GM08714 (cell line): ENCODE data around the gene PODN.

Experiments
- H3K4me3 ChIP-seq: fragments of 200-500 bp; sonication (Bioruptor generic); 2 replicates; pipeline ENCODE4 v1.5.1; 2014; ENCODE audit warnings: mild to moderate bottlenecking, low read length, inconsistent platforms
- ZNF274 ChIP-seq: IDR thresholded peaks from 2 replicates; pipeline ENCODE4 v1.6.1; 2012; ENCODE audit warnings: mild to moderate bottlenecking, low read depth, low read length

Gene PODN

GRCh38 chr1:53087332-53088285 lies 25.6 kb downstream of the PODN start:
- TF ChIP-seq ZNF274, result no peak
- H3K4me3 ChIP-seq, result no peak overlapping the region

GRCh38 chr1:53088616-53089300 lies 26.7 kb downstream of the PODN start:
- no peak overlapping the region for H3K4me3 ChIP-seq

GRCh38 chr1:53089478-53090226 lies 27.6 kb downstream of the PODN start:
- no peak for TF ChIP-seq ZNF274
- no peak overlapping the region for H3K4me3 ChIP-seq

More at GRCh38 chr1:53088616-53089300, 26.7 kb downstream of the PODN start:
- no peak for TF ChIP-seq ZNF274

- H3K4me3 ChIP-seq, result no peak overlapping the region
- TF ChIP-seq ZNF274, result no peak
Observed at GRCh38 chr1:53090227-53091147, 28.5 kb downstream of the PODN start.

GRCh38 chr1:53091841-53092645 lies 30.0 kb downstream of the PODN start:
- TF ChIP-seq ZNF274, result no peak
- H3K4me3 ChIP-seq, result no peak overlapping the region

GRCh38 chr1:53092659-53093450 lies 30.8 kb downstream of the PODN start:
- no peak for TF ChIP-seq ZNF274
- no peak overlapping the region for H3K4me3 ChIP-seq

- no peak overlapping the region for H3K4me3 ChIP-seq
- TF ChIP-seq ZNF274, result no peak
Observed at GRCh38 chr1:53093451-53093754, 31.4 kb downstream of the PODN start.

- no peak for TF ChIP-seq ZNF274
- no peak overlapping the region for H3K4me3 ChIP-seq
Observed at GRCh38 chr1:53093778-53094532, 31.9 kb downstream of the PODN start.

GRCh38 chr1:53094533-53094919 lies 32.5 kb downstream of the PODN start:
- no peak for TF ChIP-seq ZNF274
- no peak overlapping the region for H3K4me3 ChIP-seq

GRCh38 chr1:53104289-53104913 lies 42.4 kb downstream of the PODN start:
- no peak overlapping the region for H3K4me3 ChIP-seq
- no peak for TF ChIP-seq ZNF274

- H3K4me3 ChIP-seq, result no peak overlapping the region
Observed at GRCh38 chr1:53107090-53107489, 45.1 kb downstream of the PODN start.

More at GRCh38 chr1:53107090-53107489, 45.1 kb downstream of the PODN start:
- TF ChIP-seq ZNF274, result no peak
